ENCODE measurements around the gene HTRA3. TPM values are rescaled to one million over a fixed set of nuclear protein-coding genes. Genes with fewer than 3 reads are reported as not detected.

The HTRA3 gene
- total and polyA plus RNA-seq, 4 donors, result 0.36 to 1.2 (median 1.1) TPM

GRCh38 chr4:8282742-8283141 lies 13.2 kb downstream of the HTRA3 start:
- Histone ChIP-seq H3K36me3 (ENCODE audit: control insufficient read depth in 4 of 4, insufficient read depth in 3 of 4, low read depth in 1 of 4, low read length in 3 of 4) (no peaks in the 10 kb centered on the region), H3K27me3 (ENCODE audit: control insufficient read depth in 4 of 4, insufficient read depth in 4 of 4, low read length in 3 of 4) (no peaks in the 10 kb centered on the region), H3K9ac (ENCODE audit: low read depth in 1 of 2, low read length in 2 of 2) (no peak overlapping the region), H3K4me1 (ENCODE audit: control insufficient read depth in 4 of 4, insufficient read depth in 4 of 4, low read length in 3 of 4) (no peaks in the 10 kb centered on the region), H3K27ac (ENCODE audit: low read depth in 1 of 2, low read length in 2 of 2) (no peak overlapping the region), H3K9me3 (ENCODE audit: control insufficient read depth in 4 of 4, low read length in 3 of 4) (no peaks in the 10 kb centered on the region), H3K4me3 (ENCODE audit: low read depth in 1 of 3, low read length in 3 of 3) (no peak overlapping the region)
- TF ChIP-seq, protein P1, sequence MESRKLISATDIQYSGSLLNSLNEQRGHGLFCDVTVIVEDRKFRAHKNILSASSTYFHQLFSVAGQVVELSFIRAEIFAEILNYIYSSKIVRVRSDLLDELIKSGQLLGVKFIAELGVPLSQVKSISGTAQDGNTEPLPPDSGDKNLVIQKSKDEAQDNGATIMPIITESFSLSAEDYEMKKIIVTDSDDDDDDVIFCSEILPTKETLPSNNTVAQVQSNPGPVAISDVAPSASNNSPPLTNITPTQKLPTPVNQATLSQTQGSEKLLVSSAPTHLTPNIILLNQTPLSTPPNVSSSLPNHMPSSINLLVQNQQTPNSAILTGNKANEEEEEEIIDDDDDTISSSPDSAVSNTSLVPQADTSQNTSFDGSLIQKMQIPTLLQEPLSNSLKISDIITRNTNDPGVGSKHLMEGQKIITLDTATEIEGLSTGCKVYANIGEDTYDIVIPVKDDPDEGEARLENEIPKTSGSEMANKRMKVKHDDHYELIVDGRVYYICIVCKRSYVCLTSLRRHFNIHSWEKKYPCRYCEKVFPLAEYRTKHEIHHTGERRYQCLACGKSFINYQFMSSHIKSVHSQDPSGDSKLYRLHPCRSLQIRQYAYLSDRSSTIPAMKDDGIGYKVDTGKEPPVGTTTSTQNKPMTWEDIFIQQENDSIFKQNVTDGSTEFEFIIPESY (IDR thresholded peaks at IDR 0.05), result no peak
- no peak for DNase-seq (ENCODE audit: low spot score)
- WGBS, result 94% methylated on average over 14 of the region's 14 CpGs

GRCh38 chr4:8283161-8283560 lies 13.6 kb downstream of the HTRA3 start:
- H3K4me3 ChIP-seq (ENCODE audit: low read depth in 1 of 3, low read length in 3 of 3), result no peak overlapping the region
- H3K27ac ChIP-seq (ENCODE audit: low read depth in 1 of 2, low read length in 2 of 2), result no peak overlapping the region
- no peaks in the 10 kb centered on the region for H3K9me3 ChIP-seq (ENCODE audit: control insufficient read depth in 4 of 4, low read length in 3 of 4)
- no peaks in the 10 kb centered on the region for H3K27me3 ChIP-seq (ENCODE audit: control insufficient read depth in 4 of 4, insufficient read depth in 4 of 4, low read length in 3 of 4)
- TF ChIP-seq FOXA2 (IDR thresholded peaks at IDR 0.05) (no peak), YY1 (IDR thresholded peaks at IDR 0.05) (no peak), SP1 (IDR thresholded peaks at IDR 0.05) (no peak), MAX (IDR thresholded peaks at IDR 0.05) (no peak), REST (IDR thresholded peaks at IDR 0.05) (no peak), NR2F2 (IDR thresholded peaks at IDR 0.05) (no peak), HNF4G (IDR thresholded peaks at IDR 0.05) (no peak), RXRA (IDR thresholded peaks at IDR 0.05) (no peak)
- DNase-seq (ENCODE audit: low spot score), result no peak
- no peaks in the 10 kb centered on the region for H3K4me1 ChIP-seq (ENCODE audit: control insufficient read depth in 4 of 4, insufficient read depth in 4 of 4, low read length in 3 of 4)
- no peak overlapping the region for H3K9ac ChIP-seq (ENCODE audit: low read depth in 1 of 2, low read length in 2 of 2)
- 90% methylated on average over 10 of the region's 10 CpGs for WGBS
- no peaks in the 10 kb centered on the region for H3K36me3 ChIP-seq (ENCODE audit: control insufficient read depth in 4 of 4, insufficient read depth in 3 of 4, low read depth in 1 of 4, low read length in 3 of 4)

GRCh38 chr4:8283631-8284121 lies 14.1 kb downstream of the HTRA3 start:
- 83% methylated on average over 20 of the region's 20 CpGs for WGBS
- no peak for TF ChIP-seq HNF4G (IDR thresholded peaks at IDR 0.05)

More at GRCh38 chr4:8283631-8284121, 14.1 kb downstream of the HTRA3 start:
- DNase-seq (ENCODE audit: low spot score), result no peak
- Histone ChIP-seq H3K9me3 (ENCODE audit: control insufficient read depth in 4 of 4, low read length in 3 of 4) (no peaks in the 10 kb centered on the region), H3K9ac (ENCODE audit: low read depth in 1 of 2, low read length in 2 of 2) (no peak overlapping the region), H3K4me3 (ENCODE audit: low read depth in 1 of 3, low read length in 3 of 3) (no peak overlapping the region), H3K27ac (ENCODE audit: low read depth in 1 of 2, low read length in 2 of 2) (no peak overlapping the region), H3K36me3 (ENCODE audit: control insufficient read depth in 4 of 4, insufficient read depth in 3 of 4, low read depth in 1 of 4, low read length in 3 of 4) (no peaks in the 10 kb centered on the region), H3K4me1 (ENCODE audit: control insufficient read depth in 4 of 4, insufficient read depth in 4 of 4, low read length in 3 of 4) (no peaks in the 10 kb centered on the region), H3K27me3 (ENCODE audit: control insufficient read depth in 4 of 4, insufficient read depth in 4 of 4, low read length in 3 of 4) (no peaks in the 10 kb centered on the region)

Measured in liver (tissue), 9 donors.